ENCODE measurements around the gene PPEF1.

PPEF1 gene

DNA sequence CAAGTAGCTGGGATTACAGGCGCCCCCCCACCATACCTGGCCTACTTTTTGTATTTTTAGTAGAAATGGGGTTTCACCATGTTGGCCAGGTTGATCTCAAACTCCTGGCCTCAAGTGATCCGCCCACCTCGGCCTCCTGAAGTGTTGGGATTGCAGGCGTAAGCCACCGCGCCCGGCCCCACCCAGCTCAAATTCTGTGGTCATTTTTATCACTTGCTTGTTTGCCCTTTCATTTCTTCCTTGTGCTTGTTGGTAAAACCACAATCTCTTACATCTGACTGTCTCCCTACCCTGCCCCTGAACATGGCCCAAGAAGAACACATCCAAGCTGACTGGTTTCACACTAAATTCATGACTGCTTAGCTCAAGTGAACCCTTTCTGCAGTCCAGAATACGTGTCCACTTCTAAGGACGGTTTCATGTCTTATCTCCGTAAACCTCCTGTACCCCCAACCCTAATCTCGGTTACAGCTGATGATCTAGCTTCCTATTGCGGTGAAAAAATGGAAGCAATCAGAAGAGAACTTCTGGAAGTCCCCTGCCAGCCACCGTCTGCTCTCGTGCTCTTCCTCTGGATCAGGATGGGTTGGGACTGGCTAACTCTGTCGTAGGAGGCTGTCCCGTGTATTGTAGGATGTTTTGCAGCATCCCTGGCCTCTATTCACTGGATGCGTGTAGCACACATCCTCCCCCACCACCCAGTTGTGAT is 30.1 kb upstream of the PPEF1 start:
- Histone ChIP-seq H3K27ac (ENCODE audit: low read depth, low read length) (no peak overlapping the region), H3K4me3 (ENCODE audit: low read length) (no peak overlapping the region), H3K9me3 (ENCODE audit: control insufficient read depth, insufficient read depth, low read length) (no peaks in the 10 kb centered on the region), H3K4me2 (ENCODE audit: low read length) (no peak overlapping the region), H3K36me3 (ENCODE audit: control insufficient read depth, low read length) (no peaks in the 10 kb centered on the region), H3F3A (ENCODE audit: control insufficient read depth, insufficient read depth) (no peaks in the 10 kb centered on the region), H3K9me2 (replicated peaks; ENCODE audit: control insufficient read depth, low read length) (no peaks in the 10 kb centered on the region), H3K27me3 (ENCODE audit: control insufficient read depth, low read length) (no peaks in the 10 kb centered on the region), H4K20me1 (ENCODE audit: control insufficient read depth, insufficient read depth, low read depth, low read length) (no peaks in the 10 kb centered on the region), H3K79me2 (ENCODE audit: control insufficient read depth, low read length) (no peaks in the 10 kb centered on the region), H3K4me1 (ENCODE audit: control insufficient read depth, low read length) (peaks cover 4% of the 10 kb centered on the region; the same call in 1 of the 2 replicates)
- no peak for TF ChIP-seq EZH2phosphoT487 (IDR thresholded peaks at IDR 0.05; ENCODE audit: borderline replicate concordance, low read length)
- no peak for TF ChIP-seq CTCF (IDR thresholded peaks at IDR 0.05; ENCODE audit: low read depth, low read length, poor library complexity, severe bottlenecking)

DNA sequence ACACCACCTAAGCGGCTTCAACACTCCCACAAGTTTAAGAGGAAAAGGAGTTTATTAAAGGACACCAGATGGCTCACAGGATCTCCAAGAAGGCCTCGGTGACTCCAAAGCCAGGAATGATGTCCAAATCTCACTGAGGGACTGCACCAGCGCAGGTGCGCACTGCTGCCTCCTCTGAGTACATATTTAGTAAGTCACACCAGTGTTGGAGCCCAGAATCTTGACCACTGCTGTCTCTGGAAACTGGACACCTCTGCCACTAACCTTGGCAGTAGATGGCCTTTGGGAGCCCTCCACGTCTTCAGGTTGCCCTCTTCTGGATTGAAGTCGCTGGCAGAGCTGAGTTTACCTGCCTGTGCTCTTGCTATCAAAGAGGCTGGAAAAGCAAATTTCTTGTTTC is 25.4 kb upstream of the PPEF1 start:
- Histone ChIP-seq H3K27me3 (ENCODE audit: control insufficient read depth, low read length) (no peaks in the 10 kb centered on the region), H3K27ac (ENCODE audit: low read depth, low read length) (no peak overlapping the region), H4K20me1 (ENCODE audit: control insufficient read depth, insufficient read depth, low read depth, low read length) (no peaks in the 10 kb centered on the region), H3K9me2 (replicated peaks; ENCODE audit: control insufficient read depth, low read length) (no peaks in the 10 kb centered on the region), H3K4me2 (ENCODE audit: low read length) (no peak overlapping the region), H3K79me2 (ENCODE audit: control insufficient read depth, low read length) (no peaks in the 10 kb centered on the region), H3F3A (ENCODE audit: control insufficient read depth, insufficient read depth) (no peaks in the 10 kb centered on the region), H3K4me3 (ENCODE audit: low read length) (no peak overlapping the region), H3K4me1 (ENCODE audit: control insufficient read depth, low read length) (no peaks in the 10 kb centered on the region), H3K36me3 (ENCODE audit: control insufficient read depth, low read length) (no peaks in the 10 kb centered on the region), H3K9me3 (ENCODE audit: control insufficient read depth, insufficient read depth, low read length) (no peaks in the 10 kb centered on the region)
- TF ChIP-seq EZH2phosphoT487 (IDR thresholded peaks at IDR 0.05; ENCODE audit: borderline replicate concordance, low read length) (no peak), CTCF (IDR thresholded peaks at IDR 0.05; ENCODE audit: low read depth, low read length, poor library complexity, severe bottlenecking) (no peak)

GRCh38 chrX:18682979-18683387 is 24.5 kb upstream of the PPEF1 start:
- H3K79me2 ChIP-seq (ENCODE audit: control insufficient read depth, low read length), result no peaks in the 10 kb centered on the region
- no peak overlapping the region for H3K4me3 ChIP-seq (ENCODE audit: low read length)
- no peaks in the 10 kb centered on the region for H4K20me1 ChIP-seq (ENCODE audit: control insufficient read depth, insufficient read depth, low read depth, low read length)
- no peaks in the 10 kb centered on the region for H3F3A ChIP-seq (ENCODE audit: control insufficient read depth, insufficient read depth)
- no peaks in the 10 kb centered on the region for H3K27me3 ChIP-seq (ENCODE audit: control insufficient read depth, low read length)
- H3K4me1 ChIP-seq (ENCODE audit: control insufficient read depth, low read length), result no peaks in the 10 kb centered on the region
- no peak overlapping the region for H3K4me2 ChIP-seq (ENCODE audit: low read length)
- no peak overlapping the region for H3K27ac ChIP-seq (ENCODE audit: low read depth, low read length)
- no peaks in the 10 kb centered on the region for H3K36me3 ChIP-seq (ENCODE audit: control insufficient read depth, low read length)
- TF ChIP-seq EZH2phosphoT487 (IDR thresholded peaks at IDR 0.05; ENCODE audit: borderline replicate concordance, low read length), result no peak
- no peak for TF ChIP-seq CTCF (IDR thresholded peaks at IDR 0.05; ENCODE audit: low read depth, low read length, poor library complexity, severe bottlenecking)
- H3K9me2 ChIP-seq (replicated peaks; ENCODE audit: control insufficient read depth, low read length), result no peaks in the 10 kb centered on the region
- H3K9me3 ChIP-seq (ENCODE audit: control insufficient read depth, insufficient read depth, low read length), result no peaks in the 10 kb centered on the region

Data from DOHH2 (cell line).